Measurements from ENCODE around the gene ZBTB7C.

Gene ZBTB7C

GRCh38 chr18:48319801-48320638 is 89.2 kb downstream of the ZBTB7C start:
- H3K4me1 ChIP-seq (ENCODE audit: control insufficient read depth in 1 of 2, insufficient read depth in 1 of 2, low read depth in 1 of 2, low read length in 1 of 2) = no peaks in the 10 kb centered on the region
- H3K27me3 ChIP-seq = peaks cover 9% of the 10 kb centered on the region
- H3K4me3 ChIP-seq (ENCODE audit: low read depth in 1 of 2, low read length in 1 of 2) = no peak overlapping the region
- no peaks in the 10 kb centered on the region for H3K36me3 ChIP-seq
- H3K9me3 ChIP-seq = no peaks in the 10 kb centered on the region
- no peak for TF ChIP-seq CTCF (IDR thresholded peaks at IDR 0.05)
- H3K27ac ChIP-seq = no peak overlapping the region

- TF ChIP-seq CTCF (IDR thresholded peaks at IDR 0.05) = no peak
- Histone ChIP-seq H3K36me3 (no peaks in the 10 kb centered on the region), H3K4me1 (ENCODE audit: control insufficient read depth in 1 of 2, insufficient read depth in 1 of 2, low read depth in 1 of 2, low read length in 1 of 2) (no peaks in the 10 kb centered on the region), H3K27me3 (peaks cover 23% of the 10 kb centered on the region), H3K27ac (no peak overlapping the region), H3K9me3 (no peaks in the 10 kb centered on the region), H3K4me3 (ENCODE audit: low read depth in 1 of 2, low read length in 1 of 2) (no peak overlapping the region)
These were observed 90.7 kb downstream of the ZBTB7C start for GRCh38 chr18:48318436-48318835.

GRCh38 chr18:48317781-48318381 is 91.3 kb downstream of the ZBTB7C start:
- Histone ChIP-seq H3K4me3 (ENCODE audit: low read depth in 1 of 2, low read length in 1 of 2) (no peak overlapping the region), H3K27ac (no peak overlapping the region), H3K4me1 (ENCODE audit: control insufficient read depth in 1 of 2, insufficient read depth in 1 of 2, low read depth in 1 of 2, low read length in 1 of 2) (no peaks in the 10 kb centered on the region), H3K36me3 (no peaks in the 10 kb centered on the region), H3K9me3 (no peaks in the 10 kb centered on the region), H3K27me3 (peaks cover 28% of the 10 kb centered on the region)
- TF ChIP-seq CTCF (IDR thresholded peaks at IDR 0.05) = no peak

GRCh38 chr18:48316177-48316576 is 93.0 kb downstream of the ZBTB7C start:
- H3K27ac ChIP-seq = no peak overlapping the region
- no peaks in the 10 kb centered on the region for H3K4me1 ChIP-seq (ENCODE audit: control insufficient read depth in 1 of 2, insufficient read depth in 1 of 2, low read depth in 1 of 2, low read length in 1 of 2)
- H3K27me3 ChIP-seq = peaks cover 28% of the 10 kb centered on the region
- H3K4me3 ChIP-seq (ENCODE audit: low read depth in 1 of 2, low read length in 1 of 2) = no peak overlapping the region
- no peaks in the 10 kb centered on the region for H3K9me3 ChIP-seq
- no peaks in the 10 kb centered on the region for H3K36me3 ChIP-seq
- no peak for TF ChIP-seq CTCF (IDR thresholded peaks at IDR 0.05)

- no peak overlapping the region for H3K4me3 ChIP-seq (ENCODE audit: low read depth in 1 of 2, low read length in 1 of 2)
- no peak overlapping the region for H3K27ac ChIP-seq
- peaks cover 33% of the 10 kb centered on the region for H3K27me3 ChIP-seq
- TF ChIP-seq CTCF (IDR thresholded peaks at IDR 0.05) = no peak
- no peaks in the 10 kb centered on the region for H3K36me3 ChIP-seq
- no peaks in the 10 kb centered on the region for H3K4me1 ChIP-seq (ENCODE audit: control insufficient read depth in 1 of 2, insufficient read depth in 1 of 2, low read depth in 1 of 2, low read length in 1 of 2)
- no peaks in the 10 kb centered on the region for H3K9me3 ChIP-seq
These were observed 94.5 kb downstream of the ZBTB7C start for GRCh38 chr18:48314690-48315089.

Data from neutrophil (primary cell).